ENCODE data around the gene CEL. TPM values are rescaled to one million over a fixed set of nuclear protein-coding genes. Genes with fewer than 3 reads are reported as not detected.

The CEL gene
- total RNA-seq, 2 experiments from 2014 or later: 2.4 to 2.8 TPM

GRCh38 chr9:133101356-133102189 lies 39.8 kb downstream of the CEL start:
- POLR2A ChIA-PET: interaction anchor here (0.8 kb wide), 1 partner anchor 32 kb away, joined by 4 read pairs; no protein-coding TSS in a partner anchor

GRCh38 chr9:133102190-133103021 lies 40.6 kb downstream of the CEL start:
- ATAC-seq (no peak), DNase-seq (no peak)
- ChIA-PET POLR2A (interaction anchor here (0.8 to 2.0 kb wide), 2 partner anchors 31 to 42 kb away, joined by 4 to 13 read pairs; no protein-coding TSS in a partner anchor), CTCF (interaction anchor here (0.7 to 22.3 kb wide), 6 partner anchors 8 to 44 kb away, joined by 3 to 421 read pairs (median 3); no protein-coding TSS in a partner anchor)
- no peaks in the 10 kb centered on the region for H3K27me3 Mint-ChIP-seq (ENCODE audit: low read depth)
- H3K36me3 Mint-ChIP-seq (ENCODE audit: low read depth): peaks cover 65% of the 10 kb centered on the region
- no peak overlapping the region for H3K27ac Mint-ChIP-seq
- H3K4me3 Mint-ChIP-seq: no peak overlapping the region
- peaks cover 5% of the 10 kb centered on the region for H3K4me1 Mint-ChIP-seq (ENCODE audit: low read depth)
- H3K9me3 Mint-ChIP-seq (ENCODE audit: insufficient read depth): no peaks in the 10 kb centered on the region

More at GRCh38 chr9:133101356-133102189, 39.8 kb downstream of the CEL start:
- H3K27ac Mint-ChIP-seq: no peak overlapping the region
- H3K4me1 Mint-ChIP-seq (ENCODE audit: low read depth): peaks cover 4% of the 10 kb centered on the region
- peaks cover 69% of the 10 kb centered on the region for H3K36me3 Mint-ChIP-seq (ENCODE audit: low read depth)
- CTCF ChIA-PET: interaction anchor here (0.7 to 22.3 kb wide), 6 partner anchors 8 to 45 kb away, joined by 3 to 421 read pairs (median 3); no protein-coding TSS in a partner anchor
- DNase-seq: no peak
- no peaks in the 10 kb centered on the region for H3K27me3 Mint-ChIP-seq (ENCODE audit: low read depth)
- ATAC-seq: no peak
- no peak overlapping the region for H3K4me3 Mint-ChIP-seq
- peaks cover 2% of the 10 kb centered on the region for H3K9me3 Mint-ChIP-seq (ENCODE audit: insufficient read depth)

- ChIA-PET POLR2A (interaction anchor here (2.0 kb wide), 1 partner anchor 41 kb away, joined by 13 read pairs; no protein-coding TSS in a partner anchor), CTCF (interaction anchor here (0.5 to 22.3 kb wide), 7 partner anchors 11 to 129 kb away, joined by 3 to 421 read pairs (median 4); no protein-coding TSS in a partner anchor)
- Mint-ChIP-seq H3K27ac (peak overlapping the region; percentile 77), H3K36me3 (ENCODE audit: low read depth) (peaks cover 62% of the 10 kb centered on the region), H3K4me3 (no peak overlapping the region), H3K4me1 (ENCODE audit: low read depth) (peaks cover 5% of the 10 kb centered on the region), H3K9me3 (ENCODE audit: insufficient read depth) (no peaks in the 10 kb centered on the region), H3K27me3 (ENCODE audit: low read depth) (no peaks in the 10 kb centered on the region)
- peak; percentile 67 for ATAC-seq
- DNase-seq: peak; percentile 60
Measured at GRCh38 chr9:133103183-133103986, 41.6 kb downstream of the CEL start.

GRCh38 chr9:133103987-133104505 lies 42.3 kb downstream of the CEL start:
- Mint-ChIP-seq H3K36me3 (ENCODE audit: low read depth) (peaks cover 58% of the 10 kb centered on the region), H3K4me1 (ENCODE audit: low read depth) (peaks cover 5% of the 10 kb centered on the region), H3K9me3 (ENCODE audit: insufficient read depth) (no peaks in the 10 kb centered on the region), H3K4me3 (no peak overlapping the region), H3K27me3 (ENCODE audit: low read depth) (no peaks in the 10 kb centered on the region), H3K27ac (peak overlapping the region; percentile 55)
- DNase-seq (no peak), ATAC-seq (no peak)
- ChIA-PET POLR2A (interaction anchor here (2.0 kb wide), 1 partner anchor 41 kb away, joined by 13 read pairs; no protein-coding TSS in a partner anchor), CTCF (interaction anchor here (0.5 to 22.3 kb wide), 6 partner anchors 10 to 128 kb away, joined by 3 to 421 read pairs (median 4); no protein-coding TSS in a partner anchor)

- Mint-ChIP-seq H3K27ac (peak overlapping the region; percentile 39), H3K36me3 (ENCODE audit: low read depth) (peaks cover 58% of the 10 kb centered on the region), H3K9me3 (ENCODE audit: insufficient read depth) (no peaks in the 10 kb centered on the region), H3K4me3 (no peak overlapping the region), H3K4me1 (ENCODE audit: low read depth) (peaks cover 5% of the 10 kb centered on the region), H3K27me3 (ENCODE audit: low read depth) (no peaks in the 10 kb centered on the region)
- ChIA-PET CTCF (interaction anchor here (1.4 to 22.3 kb wide), 3 partner anchors 9 to 83 kb away, joined by 3 to 421 read pairs (median 4); no protein-coding TSS in a partner anchor), POLR2A (no interaction called here)
- ATAC-seq (no peak), DNase-seq (no peak)
Measured at GRCh38 chr9:133104718-133105460, 43.1 kb downstream of the CEL start.

- no peak for DNase-seq
- H3K4me3 Mint-ChIP-seq: no peak overlapping the region
- H3K36me3 Mint-ChIP-seq (ENCODE audit: low read depth): peaks cover 60% of the 10 kb centered on the region
- no peaks in the 10 kb centered on the region for H3K9me3 Mint-ChIP-seq (ENCODE audit: insufficient read depth)
- POLR2A ChIA-PET: no interaction called here
- no peak for ATAC-seq
- CTCF ChIA-PET: interaction anchor here (1.0 to 22.3 kb wide), 3 partner anchors 12 to 84 kb away, joined by 3 to 421 read pairs (median 3); no protein-coding TSS in a partner anchor
- no peak overlapping the region for H3K27ac Mint-ChIP-seq
- no peaks in the 10 kb centered on the region for H3K27me3 Mint-ChIP-seq (ENCODE audit: low read depth)
- peaks cover 5% of the 10 kb centered on the region for H3K4me1 Mint-ChIP-seq (ENCODE audit: low read depth)
Measured at GRCh38 chr9:133105461-133105770, 43.6 kb downstream of the CEL start.

- Mint-ChIP-seq H3K36me3 (ENCODE audit: low read depth) (peaks cover 52% of the 10 kb centered on the region), H3K27ac (peak overlapping the region; percentile 43), H3K27me3 (ENCODE audit: low read depth) (no peaks in the 10 kb centered on the region), H3K4me1 (ENCODE audit: low read depth) (peaks cover 8% of the 10 kb centered on the region), H3K4me3 (no peak overlapping the region), H3K9me3 (ENCODE audit: insufficient read depth) (no peaks in the 10 kb centered on the region)
- CTCF ChIA-PET: interaction anchor here (0.8 to 22.3 kb wide), 5 partner anchors 11 to 85 kb away, joined by 3 to 421 read pairs (median 3); no protein-coding TSS in a partner anchor
- POLR2A ChIA-PET: interaction anchor here (0.6 kb wide), 1 partner anchor 625 kb away, joined by 3 read pairs; no protein-coding TSS in a partner anchor
- no peak for ATAC-seq
- no peak for DNase-seq
Measured at GRCh38 chr9:133106511-133107244, 44.9 kb downstream of the CEL start.

- ChIA-PET CTCF (interaction anchor here (1.9 to 22.3 kb wide), 2 partner anchors 12 to 39 kb away, joined by 4 to 421 read pairs; no protein-coding TSS in a partner anchor), POLR2A (no interaction called here)
- no peak overlapping the region for H3K27ac Mint-ChIP-seq
- peaks cover 47% of the 10 kb centered on the region for H3K36me3 Mint-ChIP-seq (ENCODE audit: low read depth)
- H3K27me3 Mint-ChIP-seq (ENCODE audit: low read depth): no peaks in the 10 kb centered on the region
- no peak overlapping the region for H3K4me3 Mint-ChIP-seq
- peaks cover 12% of the 10 kb centered on the region for H3K4me1 Mint-ChIP-seq (ENCODE audit: low read depth)
- no peak for DNase-seq
- no peaks in the 10 kb centered on the region for H3K9me3 Mint-ChIP-seq (ENCODE audit: insufficient read depth)
- ATAC-seq: no peak
Measured at GRCh38 chr9:133107245-133107722, 45.5 kb downstream of the CEL start.

- ATAC-seq (no peak), DNase-seq (no peak)
- H3K4me3 Mint-ChIP-seq: no peak overlapping the region
- CTCF ChIA-PET: interaction anchor here (1.0 to 22.3 kb wide), 3 partner anchors 11 to 38 kb away, joined by 3 to 421 read pairs (median 4); no protein-coding TSS in a partner anchor
- POLR2A ChIA-PET: interaction anchor here (1.1 to 1.4 kb wide), 2 partner anchors 25 to 36 kb away, joined by 4 to 6 read pairs; no protein-coding TSS in a partner anchor
- H3K4me1 Mint-ChIP-seq (ENCODE audit: low read depth): peaks cover 21% of the 10 kb centered on the region
- H3K27ac Mint-ChIP-seq: peak overlapping the region; percentile 11
- peaks cover 41% of the 10 kb centered on the region for H3K36me3 Mint-ChIP-seq (ENCODE audit: low read depth)
- H3K27me3 Mint-ChIP-seq (ENCODE audit: low read depth): no peaks in the 10 kb centered on the region
- H3K9me3 Mint-ChIP-seq (ENCODE audit: insufficient read depth): no peaks in the 10 kb centered on the region
Measured at GRCh38 chr9:133107961-133108793, 46.4 kb downstream of the CEL start.

Data from activated CD8-positive, alpha-beta T cell treated with anti-CD3 and anti-CD28 coated beads, Interleukin-2, amount 10 ng/mL, durations not matched to agents 7 days and 5 days (primary cell).